A673 (cell line): Measurements from ENCODE around the gene TRMT10B. TPM values are rescaled to one million over a fixed set of nuclear protein-coding genes. Genes with fewer than 3 reads are reported as not detected.
A peak's percentile ranks its signal among the peaks of the same experiment; 100 is the strongest.

Experiments
- Bru-seq: library from RNA; stranded (reverse); fragments of 400-500 nt; gene quantifications from one replicate; lab custom pipeline; 2021; lab: Mats Ljungman, UMichigan
- BruChase-seq, 2 experiments: library from RNA; stranded (reverse); fragments of 400-500 nt; gene quantifications; one replicate each; lab custom pipeline; 2021; lab: Mats Ljungman, UMichigan
- BruUV-seq: library from RNA; stranded (reverse); fragments of 400-500 nt; replicated peaks from 2 replicates; lab custom pipeline; 2021; lab: Mats Ljungman, UMichigan
- CTCF ChIA-PET: fragments of 300-600 bp; sonication (Branson Sonifier 250); formaldehyde crosslinking; loops from one replicate; lab custom pipeline; 2022; ENCODE audit warnings: antibody characterized with exemption; lab: Charles Lee
- POLR2A ChIA-PET: fragments of 300-600 bp; sonication (Branson Sonifier 250); formaldehyde crosslinking; loops from one replicate; lab custom pipeline; 2022; ENCODE audit warnings: antibody characterized with exemption; ENCODE audit not compliant: low non-redundant PET; lab: Charles Lee
- DNase-seq: peaks from one replicate; pipeline ENCODE4 v3.0.0-alpha.2; 2015; ENCODE audit warnings: low spot score
- H3K27ac ChIP-seq: fragments of 200-600 bp; sonication (generic); 2 replicates; pipeline ENCODE4 v1.5.1; 2016; ENCODE audit warnings: mixed run types, low read depth, mild to moderate bottlenecking, mixed read lengths, antibody characterized with exemption, low read length; ENCODE audit not compliant: poor library complexity, severe bottlenecking
- H3K27me3 ChIP-seq: fragments of 200-600 bp; sonication (generic); replicated peaks from 2 replicates; pipeline ENCODE4 v1.6.1; 2017; ENCODE audit warnings: mixed run types, low read depth, mild to moderate bottlenecking, mixed read lengths, antibody characterized with exemption, low read length; ENCODE audit not compliant: insufficient read depth, poor library complexity
- H3K36me3 ChIP-seq: fragments of 200-600 bp; sonication (generic); 2 replicates; pipeline ENCODE4 v1.6.1; 2016; ENCODE audit warnings: mixed run types, mild to moderate bottlenecking, mixed read lengths, antibody characterized with exemption, low read length; ENCODE audit not compliant: insufficient read depth, poor library complexity, severe bottlenecking
- H3K4me1 ChIP-seq: fragments of 200-600 bp; sonication (generic); 2 replicates; pipeline ENCODE4 v1.6.1; 2017; ENCODE audit warnings: mixed run types, mild to moderate bottlenecking, mixed read lengths, antibody characterized with exemption, low read length; ENCODE audit not compliant: insufficient read depth, poor library complexity, severe bottlenecking
- H3K4me3 ChIP-seq: fragments of 200-600 bp; sonication (generic); 2 replicates; pipeline ENCODE4 v1.5.1; 2016; ENCODE audit warnings: low read depth, mixed run types, mild to moderate bottlenecking, mixed read lengths, low read length; ENCODE audit not compliant: poor library complexity, severe bottlenecking
- H3K9me3 ChIP-seq: fragments of 200-600 bp; sonication (generic); 2 replicates; pipeline ENCODE4 v1.6.1; 2016; ENCODE audit warnings: mixed run types, low read depth, mild to moderate bottlenecking, mixed read lengths, antibody characterized with exemption, low read length; ENCODE audit not compliant: poor library complexity, severe bottlenecking
- CTCF ChIP-seq: fragments of 300-800, 200-600 bp; sonication (generic); conservative IDR thresholded peaks from 2 replicates; pipeline ENCODE4 v1.5.1; 2017; ENCODE audit warnings: low read depth, mild to moderate bottlenecking, antibody characterized with exemption, low read length, moderate library complexity, mixed read lengths
- EZH2 ChIP-seq: fragments of 200-600 bp; sonication (generic); IDR thresholded peaks from 2 replicates; pipeline ENCODE4 v1.6.1; 2017; ENCODE audit warnings: borderline replicate concordance, low read depth, mild to moderate bottlenecking, mixed read lengths, antibody characterized with exemption, low read length; ENCODE audit not compliant: poor library complexity, severe bottlenecking
- intact Hi-C: fragments of 100-400 bp; cut with micrococcal nuclease; formaldehyde crosslinking; loops from one replicate; pipeline ENCODE4 v1.10.0; 2022; ENCODE audit not compliant: unreplicated experiment
- long read RNA-seq: library from polyadenylated mRNA; stranded (forward); transcript quantifications from one replicate; pipeline ENCODE4 v2.0.0, GENCODE V29; 2022
- total RNA-seq: library from RNA; stranded (reverse); gene quantifications from 2 replicates; pipeline ENCODE4 v1.2.3, GENCODE V29; 2021

The TRMT10B gene
- total RNA-seq (7.8 and 8.0 TPM in 2 replicates), Bru-seq, nascent RNA (percentile 58 among the genes with signal in this experiment), BruChase-seq, experiment 1, labeled RNA remaining after a 2-hour chase (percentile 55 among the genes with signal in this experiment), BruChase-seq, experiment 2, labeled RNA remaining after a 6-hour chase (percentile 55 among the genes with signal in this experiment)
- long read RNA-seq, transcript TRMT10B-201 (9 exons, 2,281 nt): major isoform, 12 of 54 reads
- long read RNA-seq, partial matches to known transcripts: 2 of 54 reads
- long read RNA-seq, other reads (novel, unspliced or antisense): 40 of 54 reads

GRCh38 chr9:37753489-37754190 is at the start of gene TRMT10B:
TSS of gene TRMT10B (plus strand) at chr9:37753805. CDS start at chr9:37761932, 8,127 bp downstream.
- Histone ChIP-seq H3K9me3 (no peaks in the 10 kb centered on the region), H3K27ac (peak within 1 kb of the TSS; percentile 53), H3K36me3 (no peaks in the 10 kb centered on the region), H3K4me3 (peak within 1 kb of the TSS; percentile 60), H3K27me3 (no peaks in the 10 kb centered on the region), H3K4me1 (no peaks in the 10 kb centered on the region)
- ChIA-PET CTCF (no interaction called here), POLR2A (no interaction called here)
- TSS peak; percentile 86 for BruUV-seq
- TF ChIP-seq CTCF (no peak), EZH2 (no peak)
- intact Hi-C loops: no loop called here
- DNase-seq: peak; percentile 84

GRCh38 chr9:37705787-37706186 is 47.8 kb upstream of the TRMT10B start:
- BruUV-seq: no TSS peak
- ChIA-PET POLR2A (no interaction called here), CTCF (no interaction called here)
- H3K4me3 ChIP-seq: no peak overlapping the region
- H3K4me1 ChIP-seq: no peaks in the 10 kb centered on the region
- intact Hi-C loops: no loop called here
- H3K36me3 ChIP-seq: no peaks in the 10 kb centered on the region
- no peak overlapping the region for H3K27ac ChIP-seq
- peaks cover 29% of the 10 kb centered on the region for H3K27me3 ChIP-seq
- TF ChIP-seq EZH2 (no peak), CTCF (no peak)
- no peaks in the 10 kb centered on the region for H3K9me3 ChIP-seq
- DNase-seq: no peak

- Histone ChIP-seq H3K27me3 (peaks cover 29% of the 10 kb centered on the region), H3K27ac (no peak overlapping the region), H3K4me1 (no peaks in the 10 kb centered on the region), H3K9me3 (no peaks in the 10 kb centered on the region), H3K36me3 (no peaks in the 10 kb centered on the region), H3K4me3 (no peak overlapping the region)
- no TSS peak for BruUV-seq
- intact Hi-C loops: no loop called here
- ChIA-PET POLR2A (no interaction called here), CTCF (no interaction called here)
- no peak for DNase-seq
- no peak for TF ChIP-seq EZH2
- no peak for TF ChIP-seq CTCF
Observed at GRCh38 chr9:37706290-37706689, 47.3 kb upstream of the TRMT10B start.
